Duodenal mucosa (tissue), 2 donors: Measurements from ENCODE around the gene NFAT5.
"Not testable (repeated sequence)": the region's sequence is repeated elsewhere in the genome, so short reads cannot be mapped to it uniquely, and the experiment has no call there.

Source experiments
- H3K27ac ChIP-seq: one replicate; pipeline ENCODE4 v1.7.0; 2013; ENCODE audit warnings: low read depth, low read length
- H3K27me3 ChIP-seq, 2 donors: one replicate each; pipeline ENCODE4 v1.7.0; 2013; ENCODE audit warnings: low read length in 2 of 2, control low read depth in 1 of 2; ENCODE audit not compliant: insufficient read depth in 2 of 2, control insufficient read depth in 1 of 2
- H3K36me3 ChIP-seq, 2 donors: one replicate each; pipeline ENCODE4 v1.7.0; 2013; ENCODE audit warnings: low read length in 2 of 2, control low read depth in 1 of 2; ENCODE audit not compliant: insufficient read depth in 2 of 2, control insufficient read depth in 1 of 2
- H3K4me1 ChIP-seq, 2 donors: one replicate each; pipeline ENCODE4 v1.7.0; 2013; ENCODE audit warnings: low read length in 2 of 2, control low read depth in 1 of 2; ENCODE audit not compliant: insufficient read depth in 2 of 2, control insufficient read depth in 1 of 2
- H3K4me3 ChIP-seq, 2 donors: one replicate each; pipeline ENCODE4 v1.7.0; 2013; ENCODE audit warnings: low read length in 2 of 2, low read depth in 1 of 2
- H3K9ac ChIP-seq, 2 donors: one replicate each; pipeline ENCODE4 v1.7.0; 2013; ENCODE audit warnings: low read length in 2 of 2, low read depth in 1 of 2
- H3K9me3 ChIP-seq, 2 donors: one replicate each; pipeline ENCODE4 v1.7.0; 2013; ENCODE audit warnings: low read length in 2 of 2, control low read depth in 1 of 2; ENCODE audit not compliant: control insufficient read depth in 1 of 2

The NFAT5 gene

DNA sequence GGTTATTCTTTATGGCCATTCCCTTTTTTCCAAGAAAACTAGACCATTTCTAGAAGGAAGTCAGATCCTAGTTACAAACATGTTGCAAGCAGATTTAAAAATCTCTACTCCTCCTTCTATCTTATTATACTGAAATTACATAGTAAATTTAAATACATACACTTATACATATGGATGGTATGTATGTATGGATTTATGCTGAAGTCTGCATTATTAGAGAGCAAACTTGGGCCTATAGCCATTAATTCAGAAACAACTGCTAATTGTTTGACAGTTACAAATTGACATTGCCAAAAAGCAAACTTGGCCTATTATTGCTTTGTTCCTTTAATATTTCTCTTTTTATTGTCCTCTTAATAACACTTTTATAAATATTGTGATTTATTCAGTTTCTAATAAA lies 67.1 kb downstream of the NFAT5 start:
- no peak overlapping the region for H3K4me3 ChIP-seq
- H3K4me1 ChIP-seq = no peaks in the 10 kb centered on the region
- H3K9ac ChIP-seq = no peak overlapping the region
- H3K9me3 ChIP-seq = peaks cover 0 to 7% of the 10 kb centered on the region in 2 donors
- peaks cover 0 to 23% of the 10 kb centered on the region in 2 donors for H3K36me3 ChIP-seq
- no peaks in the 10 kb centered on the region for H3K27me3 ChIP-seq
- H3K27ac ChIP-seq = no peak overlapping the region

GRCh38 chr16:69633375-69633774 lies 67.6 kb downstream of the NFAT5 start:
- peaks cover 0 to 7% of the 10 kb centered on the region in 2 donors for H3K9me3 ChIP-seq
- H3K4me1 ChIP-seq = no peaks in the 10 kb centered on the region
- H3K27ac ChIP-seq = no peak overlapping the region
- H3K27me3 ChIP-seq = no peaks in the 10 kb centered on the region
- no peak overlapping the region for H3K9ac ChIP-seq
- H3K36me3 ChIP-seq = peaks cover 0 to 23% of the 10 kb centered on the region in 2 donors
- H3K4me3 ChIP-seq = no peak overlapping the region

DNA sequence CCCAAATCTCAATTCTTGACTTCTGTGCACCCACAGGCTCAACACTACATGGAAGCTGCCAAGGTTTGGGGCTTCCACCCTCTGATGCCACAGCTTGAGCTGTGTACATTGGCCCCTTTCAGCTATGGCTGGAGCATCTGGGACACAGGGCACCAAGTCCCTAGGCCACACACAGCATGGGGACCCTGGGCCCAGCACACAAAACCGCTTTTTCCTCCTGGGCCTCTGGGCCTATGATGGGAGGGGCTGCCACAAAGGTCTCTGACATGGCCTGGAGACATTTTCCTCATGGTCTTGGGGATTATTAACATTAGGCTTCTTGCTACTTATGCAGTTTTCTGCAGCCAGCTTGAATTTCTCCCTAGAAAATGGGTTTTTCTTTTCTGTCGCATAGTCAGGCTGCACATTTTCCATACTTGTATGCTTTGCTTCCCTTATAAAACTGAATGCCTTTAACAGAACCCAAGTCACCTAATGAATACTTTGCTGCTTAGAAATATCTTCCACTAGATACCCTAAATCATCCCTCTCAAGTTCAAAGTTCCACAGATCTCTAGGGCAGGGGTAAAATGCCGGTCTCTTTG lies 70.9 kb downstream of the NFAT5 start:
- H3K27me3 ChIP-seq, H3K9ac ChIP-seq, H3K4me1 ChIP-seq, H3K9me3 ChIP-seq, H3K27ac ChIP-seq, H3K4me3 ChIP-seq: not testable (repeated sequence)
- H3K36me3 ChIP-seq = peaks cover 0 to 23% of the 10 kb centered on the region in 2 donors

GRCh38 chr16:69637206-69637865 lies 71.6 kb downstream of the NFAT5 start:
- peaks cover 0 to 23% of the 10 kb centered on the region in 2 donors for H3K36me3 ChIP-seq
- not testable (repeated sequence) for H3K27me3 ChIP-seq, H3K4me3 ChIP-seq, H3K9me3 ChIP-seq, H3K4me1 ChIP-seq, H3K27ac ChIP-seq, H3K9ac ChIP-seq

- not testable (repeated sequence) for H3K9ac ChIP-seq, H3K27me3 ChIP-seq, H3K4me1 ChIP-seq, H3K27ac ChIP-seq, H3K9me3 ChIP-seq, H3K4me3 ChIP-seq
- H3K36me3 ChIP-seq = peaks cover 9 to 13% of the 10 kb centered on the region in 2 donors
Measured at GRCh38 chr16:69643997-69644396, 78.2 kb downstream of the NFAT5 start.

GRCh38 chr16:69644790-69645189 lies 79.0 kb downstream of the NFAT5 start:
- peaks cover 13% of the 10 kb centered on the region in 2 donors for H3K36me3 ChIP-seq
- no peak overlapping the region for H3K27ac ChIP-seq
- H3K9ac ChIP-seq = no peak overlapping the region
- no peaks in the 10 kb centered on the region for H3K4me1 ChIP-seq
- H3K9me3 ChIP-seq = no peaks in the 10 kb centered on the region
- H3K4me3 ChIP-seq = no peak overlapping the region
- no peaks in the 10 kb centered on the region for H3K27me3 ChIP-seq

DNA sequence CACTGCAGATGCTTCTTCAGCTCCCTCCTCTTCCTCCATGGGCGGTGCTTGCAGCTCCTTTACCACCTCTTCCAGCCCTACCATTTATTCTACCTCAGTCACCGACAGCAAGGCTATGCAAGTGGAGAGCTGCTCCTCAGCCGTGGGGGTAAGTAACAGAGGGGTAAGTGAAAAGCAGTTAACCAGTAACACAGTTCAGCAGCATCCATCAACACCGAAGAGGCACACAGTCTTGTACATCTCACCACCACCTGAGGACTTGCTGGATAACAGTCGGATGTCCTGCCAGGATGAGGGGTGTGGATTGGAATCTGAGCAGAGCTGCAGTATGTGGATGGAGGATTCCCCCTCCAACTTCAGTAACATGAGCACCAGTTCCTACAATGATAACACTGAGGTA lies 81.3 kb downstream of the NFAT5 start:
- H3K4me3 ChIP-seq = no peak overlapping the region

GRCh38 chr16:69651217-69651616 lies 85.5 kb downstream of the NFAT5 start:
- H3K27ac ChIP-seq = no peak overlapping the region
- peaks cover 17 to 50% of the 10 kb centered on the region in 2 donors for H3K36me3 ChIP-seq
- no peak overlapping the region for H3K4me3 ChIP-seq
- no peaks in the 10 kb centered on the region for H3K9me3 ChIP-seq
- H3K9ac ChIP-seq = no peak overlapping the region
- no peaks in the 10 kb centered on the region for H3K4me1 ChIP-seq
- no peaks in the 10 kb centered on the region for H3K27me3 ChIP-seq

More for the DNA sequence above, 81.3 kb downstream of the NFAT5 start:
- H3K9ac ChIP-seq = no peak overlapping the region
- peaks cover 17 to 25% of the 10 kb centered on the region in 2 donors for H3K36me3 ChIP-seq
- H3K27me3 ChIP-seq = no peaks in the 10 kb centered on the region
- H3K27ac ChIP-seq = no peak overlapping the region
- H3K4me1 ChIP-seq = no peaks in the 10 kb centered on the region
- H3K9me3 ChIP-seq = no peaks in the 10 kb centered on the region

- no peak overlapping the region for H3K4me3 ChIP-seq
- no peak overlapping the region for H3K27ac ChIP-seq
- H3K9me3 ChIP-seq = no peaks in the 10 kb centered on the region
- no peaks in the 10 kb centered on the region for H3K27me3 ChIP-seq
- H3K4me1 ChIP-seq = no peaks in the 10 kb centered on the region
- H3K36me3 ChIP-seq = peaks cover 5 to 50% of the 10 kb centered on the region in 2 donors
- H3K9ac ChIP-seq = no peak overlapping the region
Measured at GRCh38 chr16:69654280-69654931, 88.6 kb downstream of the NFAT5 start.

GRCh38 chr16:69660166-69660565 lies 94.4 kb downstream of the NFAT5 start:
- peaks cover 0 to 33% of the 10 kb centered on the region in 2 donors for H3K36me3 ChIP-seq
- H3K27me3 ChIP-seq = no peaks in the 10 kb centered on the region
- H3K9ac ChIP-seq = no peak overlapping the region
- no peaks in the 10 kb centered on the region for H3K4me1 ChIP-seq
- H3K9me3 ChIP-seq = no peaks in the 10 kb centered on the region
- no peak overlapping the region for H3K27ac ChIP-seq
- no peak overlapping the region for H3K4me3 ChIP-seq
